Liver (tissue), 9 donors: ENCODE data around the gene XRCC5. TPM values are rescaled to one million over a fixed set of nuclear protein-coding genes. Genes with fewer than 3 reads are reported as not detected.

Source experiments
- DNase-seq: peaks from one replicate; pipeline ENCODE4 v3.0.0-alpha.2; 2017; ENCODE audit warnings: low spot score
- H3K27ac ChIP-seq, 2 donors: one replicate each; pipeline ENCODE4 v1.7.0; 2013; ENCODE audit warnings: inconsistent platforms in 2 of 2, low read length in 2 of 2, control low read depth in 1 of 2, low read depth in 1 of 2, mild to moderate bottlenecking in 1 of 2
- H3K27me3 ChIP-seq, 4 donors: one replicate each; pipeline versions ENCODE4 v1.6.1 to v1.7.0; 2013; ENCODE audit warnings: low read length in 3 of 4, inconsistent platforms in 1 of 4, mild to moderate bottlenecking in 1 of 4, moderate library complexity in 1 of 4; ENCODE audit not compliant: control insufficient read depth in 4 of 4, insufficient read depth in 4 of 4
- H3K36me3 ChIP-seq, 4 donors: one replicate each; pipeline versions ENCODE4 v1.6.1 to v1.7.0; 2013; ENCODE audit warnings: low read length in 3 of 4, mild to moderate bottlenecking in 3 of 4, low read depth in 1 of 4, moderate library complexity in 1 of 4; ENCODE audit not compliant: control insufficient read depth in 4 of 4, insufficient read depth in 3 of 4
- H3K4me1 ChIP-seq, 4 donors: one replicate each; pipeline versions ENCODE4 v1.6.1 to v1.7.0; 2013; ENCODE audit warnings: low read length in 3 of 4, mild to moderate bottlenecking in 3 of 4, moderate library complexity in 1 of 4; ENCODE audit not compliant: control insufficient read depth in 4 of 4, insufficient read depth in 4 of 4
- H3K4me3 ChIP-seq, 3 donors: one replicate each; pipeline versions ENCODE4 v1.6.1 to v1.7.0; 2013; ENCODE audit warnings: low read length in 3 of 3, control low read depth in 1 of 3, low read depth in 1 of 3, mild to moderate bottlenecking in 1 of 3
- H3K9ac ChIP-seq, 2 donors: one replicate each; pipeline ENCODE4 v1.7.0; 2013; ENCODE audit warnings: low read length in 2 of 2, mild to moderate bottlenecking in 2 of 2, moderate library complexity in 2 of 2, control low read depth in 1 of 2, low read depth in 1 of 2
- H3K9me3 ChIP-seq, 4 donors: one replicate each; pipeline versions ENCODE4 v1.6.1 to v1.7.0; 2013; ENCODE audit warnings: low read length in 3 of 4; ENCODE audit not compliant: control insufficient read depth in 4 of 4
- EGR1 ChIP-seq, 2 donors: IDR thresholded peaks; 2 replicates each; pipeline ENCODE4 v1.6.1; 2016 to 2018; ENCODE audit warnings: antibody characterized with exemption in 2 of 2, low read depth in 2 of 2
- FOXA1 ChIP-seq: IDR thresholded peaks from 2 replicates; pipeline ENCODE4 v1.6.1; 2016; ENCODE audit warnings: antibody characterized with exemption
- FOXA2 ChIP-seq: IDR thresholded peaks from 2 replicates; pipeline ENCODE4 v1.6.1; 2016; ENCODE audit warnings: antibody characterized with exemption
- GABPA ChIP-seq, 2 donors: IDR thresholded peaks in 1 of 2; conservative IDR thresholded peaks in 1 of 2; 2 replicates each; pipeline ENCODE4 v1.6.1; 2016; ENCODE audit warnings: antibody characterized with exemption in 2 of 2, mild to moderate bottlenecking in 1 of 2, moderate library complexity in 1 of 2
- HNF4A ChIP-seq, 2 donors: conservative IDR thresholded peaks; 2 replicates each; pipeline ENCODE4 v1.6.1; 2016; ENCODE audit warnings: antibody characterized with exemption in 2 of 2, mild to moderate bottlenecking in 2 of 2
- HNF4G ChIP-seq: IDR thresholded peaks from 2 replicates; pipeline ENCODE4 v1.6.1; 2016; ENCODE audit warnings: antibody characterized with exemption
- JUND ChIP-seq, 2 donors: IDR thresholded peaks; 2 replicates each; pipeline ENCODE4 v1.6.1; 2016; ENCODE audit warnings: antibody characterized with exemption in 2 of 2
- NR2F2 ChIP-seq: IDR thresholded peaks from 2 replicates; pipeline ENCODE4 v1.6.1; 2016; ENCODE audit warnings: antibody characterized with exemption
- RAD21 ChIP-seq, 2 donors: IDR thresholded peaks; 2 replicates each; pipeline ENCODE4 v1.6.1; 2016; ENCODE audit warnings: antibody characterized with exemption in 2 of 2, mild to moderate bottlenecking in 2 of 2
- RXRA ChIP-seq, 2 donors: IDR thresholded peaks; 2 replicates each; pipeline ENCODE4 v1.6.1; 2017 to 2018; ENCODE audit warnings: antibody characterized with exemption in 2 of 2, mild to moderate bottlenecking in 1 of 2
- SP1 ChIP-seq: IDR thresholded peaks from 2 replicates; pipeline ENCODE4 v1.6.1; 2018; ENCODE audit warnings: antibody characterized with exemption, mild to moderate bottlenecking
- TAF1 ChIP-seq: conservative IDR thresholded peaks from 2 replicates; pipeline ENCODE4 v1.6.1; 2016; ENCODE audit warnings: antibody characterized with exemption, mild to moderate bottlenecking
- YY1 ChIP-seq: IDR thresholded peaks from 2 replicates; pipeline ENCODE4 v1.6.1; 2016; ENCODE audit warnings: antibody characterized with exemption, mild to moderate bottlenecking
- WGBS: extraction: QIAGEN DNeasy Blood & Tissue Kit; methylation state at CpG from one replicate; pipeline ENCODE4 v1.1.7; 2013; 5-methylcytosine and 5-hydroxymethylcytosine counted together
- polyA plus RNA-seq, 2 donors: library from polyadenylated mRNA; stranded (reverse) in 1 of 2; unstranded in 1 of 2; fragments of 200-250 nt in 1 of 2; fragments of >200 nt in 1 of 2; fragmentation: Nextera tagmentation in 1 of 2; extraction: Ambion mirVana in 1 of 2; gene quantifications; one replicate each; pipeline versions ENCODE4 v1.2.1 to v1.2.3, GENCODE V29; 2013 to 2015
- total RNA-seq, 2 donors: library from RNA; depleted of rRNA; stranded (reverse); fragments of >200 nt; gene quantifications; one replicate each; pipeline ENCODE4 v1.2.3, GENCODE V29; 2014
- TF ChIP-seq, protein P1 (sequence below): IDR thresholded peaks from 2 replicates; pipeline ENCODE4 v1.6.1; 2016; ENCODE audit warnings: antibody characterized with exemption
- TF ChIP-seq, protein P2 (sequence below): fragments of 150-350 bp; IDR thresholded peaks from 2 replicates; pipeline ENCODE4 v1.5.1; 2017; ENCODE audit warnings: improper control_type of control experiment, low read depth, low read length; ENCODE audit not compliant: missing input control
- TF ChIP-seq, protein P3 (sequence below): IDR thresholded peaks from 2 replicates; pipeline ENCODE4 v1.6.1; 2016; ENCODE audit warnings: antibody characterized with exemption, mild to moderate bottlenecking
- TF ChIP-seq, protein P4 (sequence below): IDR thresholded peaks from 2 replicates; pipeline ENCODE4 v1.6.1; 2016; ENCODE audit warnings: antibody characterized with exemption
- TF ChIP-seq, protein P5 (sequence below): IDR thresholded peaks from 2 replicates; pipeline ENCODE4 v1.6.1; 2016; ENCODE audit warnings: antibody characterized with exemption
- donor health status: healthy.
- donor health status: healthy.
- donor health status: healthy.
- donor health status: healthy.
- donor health status: healthy.

XRCC5 gene
- total and polyA plus RNA-seq, 4 donors, result 63.7 to 140 (median 84.5) TPM

DNA sequence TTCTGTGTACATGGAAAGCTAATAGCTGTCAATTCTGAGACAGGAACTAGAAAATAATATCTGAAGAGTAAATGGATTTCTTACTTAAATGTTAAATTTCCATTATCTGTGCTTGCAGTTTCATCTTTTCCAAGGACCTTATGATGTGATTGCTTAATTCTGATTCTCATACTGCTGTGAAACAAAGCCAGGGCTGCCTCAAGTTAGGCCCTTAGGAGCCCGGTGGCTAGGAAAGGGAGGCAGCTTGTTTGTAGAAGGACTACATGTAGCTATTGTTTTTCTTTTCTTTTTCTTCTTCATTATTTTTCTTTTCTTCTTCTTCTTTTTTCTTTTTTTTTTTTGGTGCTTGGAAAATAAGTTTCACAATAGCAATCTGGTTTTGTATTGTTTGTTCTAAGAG, 50.5 kb downstream of the XRCC5 start:
- H3K4me1 ChIP-seq, result no peaks in the 10 kb centered on the region
- no peak overlapping the region for H3K27ac ChIP-seq
- peak overlapping the region in 1 of 2 donors; percentile 32 for H3K9ac ChIP-seq
- no peaks in the 10 kb centered on the region for H3K9me3 ChIP-seq
- no peak overlapping the region for H3K4me3 ChIP-seq
- H3K36me3 ChIP-seq, result peaks cover 13 to 69% (median 55%) of the 10 kb centered on the region in 4 donors
- no peak for TF ChIP-seq FOXA2
- no peak for TF ChIP-seq FOXA1
- TF ChIP-seq RXRA (IDR thresholded peaks at IDR 0.05), result no peak
- WGBS, result 93% methylated on average over 1 of the region's 1 CpG
- DNase-seq, result no peak
- no peaks in the 10 kb centered on the region for H3K27me3 ChIP-seq

DNA sequence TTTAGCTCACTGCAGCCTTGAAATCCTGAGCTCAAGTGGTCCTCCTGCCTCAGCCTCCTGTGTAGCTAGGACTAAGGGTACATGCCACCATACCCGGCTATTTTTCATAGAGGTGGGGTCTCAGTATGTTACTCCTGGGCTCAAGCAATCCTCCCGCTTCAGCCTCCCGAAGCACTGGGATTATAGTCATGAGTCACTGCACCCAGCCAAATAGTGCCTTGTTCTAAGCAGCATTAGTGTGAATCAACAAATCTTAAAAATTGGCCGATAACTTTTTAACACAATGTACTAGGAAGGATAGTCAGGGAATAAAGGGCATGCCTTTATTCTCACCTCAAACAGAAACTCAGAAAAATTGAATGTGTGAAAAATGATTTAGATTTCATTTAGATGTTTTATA, 51.6 kb downstream of the XRCC5 start:
- no peak for DNase-seq
- Histone ChIP-seq H3K36me3 (peaks cover 13 to 74% (median 61%) of the 10 kb centered on the region in 4 donors), H3K9me3 (no peaks in the 10 kb centered on the region), H3K27ac (no peak overlapping the region), H3K27me3 (no peaks in the 10 kb centered on the region), H3K4me1 (no peaks in the 10 kb centered on the region), H3K4me3 (no peak overlapping the region), H3K9ac (no peak overlapping the region)
- WGBS, result 81% methylated on average over 4 of the region's 4 CpGs
- TF ChIP-seq RXRA (IDR thresholded peaks at IDR 0.05), result no peak
- no peak for TF ChIP-seq NR2F2
- TF ChIP-seq, protein P1, sequence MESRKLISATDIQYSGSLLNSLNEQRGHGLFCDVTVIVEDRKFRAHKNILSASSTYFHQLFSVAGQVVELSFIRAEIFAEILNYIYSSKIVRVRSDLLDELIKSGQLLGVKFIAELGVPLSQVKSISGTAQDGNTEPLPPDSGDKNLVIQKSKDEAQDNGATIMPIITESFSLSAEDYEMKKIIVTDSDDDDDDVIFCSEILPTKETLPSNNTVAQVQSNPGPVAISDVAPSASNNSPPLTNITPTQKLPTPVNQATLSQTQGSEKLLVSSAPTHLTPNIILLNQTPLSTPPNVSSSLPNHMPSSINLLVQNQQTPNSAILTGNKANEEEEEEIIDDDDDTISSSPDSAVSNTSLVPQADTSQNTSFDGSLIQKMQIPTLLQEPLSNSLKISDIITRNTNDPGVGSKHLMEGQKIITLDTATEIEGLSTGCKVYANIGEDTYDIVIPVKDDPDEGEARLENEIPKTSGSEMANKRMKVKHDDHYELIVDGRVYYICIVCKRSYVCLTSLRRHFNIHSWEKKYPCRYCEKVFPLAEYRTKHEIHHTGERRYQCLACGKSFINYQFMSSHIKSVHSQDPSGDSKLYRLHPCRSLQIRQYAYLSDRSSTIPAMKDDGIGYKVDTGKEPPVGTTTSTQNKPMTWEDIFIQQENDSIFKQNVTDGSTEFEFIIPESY, result no peak
- TF ChIP-seq, protein P2, sequence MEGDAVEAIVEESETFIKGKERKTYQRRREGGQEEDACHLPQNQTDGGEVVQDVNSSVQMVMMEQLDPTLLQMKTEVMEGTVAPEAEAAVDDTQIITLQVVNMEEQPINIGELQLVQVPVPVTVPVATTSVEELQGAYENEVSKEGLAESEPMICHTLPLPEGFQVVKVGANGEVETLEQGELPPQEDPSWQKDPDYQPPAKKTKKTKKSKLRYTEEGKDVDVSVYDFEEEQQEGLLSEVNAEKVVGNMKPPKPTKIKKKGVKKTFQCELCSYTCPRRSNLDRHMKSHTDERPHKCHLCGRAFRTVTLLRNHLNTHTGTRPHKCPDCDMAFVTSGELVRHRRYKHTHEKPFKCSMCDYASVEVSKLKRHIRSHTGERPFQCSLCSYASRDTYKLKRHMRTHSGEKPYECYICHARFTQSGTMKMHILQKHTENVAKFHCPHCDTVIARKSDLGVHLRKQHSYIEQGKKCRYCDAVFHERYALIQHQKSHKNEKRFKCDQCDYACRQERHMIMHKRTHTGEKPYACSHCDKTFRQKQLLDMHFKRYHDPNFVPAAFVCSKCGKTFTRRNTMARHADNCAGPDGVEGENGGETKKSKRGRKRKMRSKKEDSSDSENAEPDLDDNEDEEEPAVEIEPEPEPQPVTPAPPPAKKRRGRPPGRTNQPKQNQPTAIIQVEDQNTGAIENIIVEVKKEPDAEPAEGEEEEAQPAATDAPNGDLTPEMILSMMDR, result no peak
- TF ChIP-seq HNF4A (conservative IDR thresholded peaks at IDR 0.05), result no peak
- TF ChIP-seq FOXA1, result no peak
- TF ChIP-seq YY1, result no peak
- no peak for TF ChIP-seq TAF1
- TF ChIP-seq RAD21 (IDR thresholded peaks at IDR 0.05), result no peak
- TF ChIP-seq, protein P3, sequence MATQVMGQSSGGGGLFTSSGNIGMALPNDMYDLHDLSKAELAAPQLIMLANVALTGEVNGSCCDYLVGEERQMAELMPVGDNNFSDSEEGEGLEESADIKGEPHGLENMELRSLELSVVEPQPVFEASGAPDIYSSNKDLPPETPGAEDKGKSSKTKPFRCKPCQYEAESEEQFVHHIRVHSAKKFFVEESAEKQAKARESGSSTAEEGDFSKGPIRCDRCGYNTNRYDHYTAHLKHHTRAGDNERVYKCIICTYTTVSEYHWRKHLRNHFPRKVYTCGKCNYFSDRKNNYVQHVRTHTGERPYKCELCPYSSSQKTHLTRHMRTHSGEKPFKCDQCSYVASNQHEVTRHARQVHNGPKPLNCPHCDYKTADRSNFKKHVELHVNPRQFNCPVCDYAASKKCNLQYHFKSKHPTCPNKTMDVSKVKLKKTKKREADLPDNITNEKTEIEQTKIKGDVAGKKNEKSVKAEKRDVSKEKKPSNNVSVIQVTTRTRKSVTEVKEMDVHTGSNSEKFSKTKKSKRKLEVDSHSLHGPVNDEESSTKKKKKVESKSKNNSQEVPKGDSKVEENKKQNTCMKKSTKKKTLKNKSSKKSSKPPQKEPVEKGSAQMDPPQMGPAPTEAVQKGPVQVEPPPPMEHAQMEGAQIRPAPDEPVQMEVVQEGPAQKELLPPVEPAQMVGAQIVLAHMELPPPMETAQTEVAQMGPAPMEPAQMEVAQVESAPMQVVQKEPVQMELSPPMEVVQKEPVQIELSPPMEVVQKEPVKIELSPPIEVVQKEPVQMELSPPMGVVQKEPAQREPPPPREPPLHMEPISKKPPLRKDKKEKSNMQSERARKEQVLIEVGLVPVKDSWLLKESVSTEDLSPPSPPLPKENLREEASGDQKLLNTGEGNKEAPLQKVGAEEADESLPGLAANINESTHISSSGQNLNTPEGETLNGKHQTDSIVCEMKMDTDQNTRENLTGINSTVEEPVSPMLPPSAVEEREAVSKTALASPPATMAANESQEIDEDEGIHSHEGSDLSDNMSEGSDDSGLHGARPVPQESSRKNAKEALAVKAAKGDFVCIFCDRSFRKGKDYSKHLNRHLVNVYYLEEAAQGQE, result no peak
- TF ChIP-seq EGR1 (IDR thresholded peaks at IDR 0.05; ENCODE audit: low read depth in 2 of 2), result no peak
- no peak for TF ChIP-seq FOXA2
- no peak for TF ChIP-seq SP1
- TF ChIP-seq, protein P4, sequence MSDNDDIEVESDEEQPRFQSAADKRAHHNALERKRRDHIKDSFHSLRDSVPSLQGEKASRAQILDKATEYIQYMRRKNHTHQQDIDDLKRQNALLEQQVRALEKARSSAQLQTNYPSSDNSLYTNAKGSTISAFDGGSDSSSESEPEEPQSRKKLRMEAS, result no peak
- no peak for TF ChIP-seq JUND (IDR thresholded peaks at IDR 0.05)
- no peak for TF ChIP-seq HNF4G
- TF ChIP-seq GABPA (IDR thresholded peaks at IDR 0.05 in 1 of 2, conservative IDR thresholded peaks at IDR 0.05 in 1 of 2), result no peak
- TF ChIP-seq, protein P5, sequence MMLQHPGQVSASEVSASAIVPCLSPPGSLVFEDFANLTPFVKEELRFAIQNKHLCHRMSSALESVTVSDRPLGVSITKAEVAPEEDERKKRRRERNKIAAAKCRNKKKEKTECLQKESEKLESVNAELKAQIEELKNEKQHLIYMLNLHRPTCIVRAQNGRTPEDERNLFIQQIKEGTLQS, result no peak
